ENCODE data around the gene PPFIA2.

- TF ChIP-seq CTCF (IDR thresholded peaks at IDR 0.05): no peak
- TF ChIP-seq POLR2A (IDR thresholded peaks at IDR 0.05): no peak
These were observed 430.1 kb downstream of the PPFIA2 start for GRCh38 chr12:81329085-81329484.

All from lower leg skin (tissue), 3 donors.